K562 (cell line): ENCODE data around the gene FMN2. TPM values are rescaled to one million over a fixed set of nuclear protein-coding genes. Genes with fewer than 3 reads are reported as not detected.

ENCODE experiments used
- ATAC-seq: fragments of 200-7000 bp; cut with Tn5 transposase; 3 replicates; pipeline ENCODE4 v1.9.1; 2020; ENCODE audit warnings: moderate library complexity
- BruUV-seq: library from RNA; stranded (reverse); fragments of 400-500 nt; replicated peaks from 2 replicates; lab custom pipeline; 2021; lab: Mats Ljungman, UMichigan
- CTCF ChIA-PET: fragments of 300-600 bp; formaldehyde crosslinking; extraction: SDS; loops from one replicate; lab custom pipeline; 2021; ENCODE audit warnings: low intra/inter-chr PET ratio; lab: Yijun Ruan, JAX
- POLR2A ChIA-PET: fragments of 300-600, 350-650 bp; sonication (Branson Sonifier 250); formaldehyde crosslinking; extraction: SDS; loops from one replicate; lab custom pipeline; 2021; ENCODE audit warnings: antibody characterized with exemption, inconsistent platforms; lab: Yijun Ruan, JAX
- DNase-seq, 4 experiments: peaks; one replicate each; pipeline versions ENCODE4 v3.0.0 to v3.0.0-alpha.2; 2011 to 2018; ENCODE audit warnings: low spot score in 3 of 4, mixed read lengths in 3 of 4; ENCODE audit errors: extremely low read depth in 1 of 4
- FAIRE-seq: peaks from 2 replicates; lab custom pipeline; 2011; peaks lifted over from hg19 to GRCh38; lab: Jason Lieb, UNC
- H2AFZ ChIP-seq: 2 replicates; pipeline ENCODE4 v1.6.0; 2011; ENCODE audit warnings: low read depth, low read length, control low read depth, inconsistent platforms
- H3K27ac ChIP-seq: fragments of 200-600 bp; 3 replicates; pipeline ENCODE4 v1.8.0; 2011; ENCODE audit warnings: low read depth, mild to moderate bottlenecking, control low read depth, inconsistent platforms, low read length, moderate library complexity, mixed read lengths; ENCODE audit errors: extremely low read depth
- H3K27me3 ChIP-seq, 2 experiments: fragments of 300-600 bp in 1 of 2; 2 replicates in 1 of 2; 3 replicates in 1 of 2; pipeline versions ENCODE4 v1.6.0 to v1.8.0; 2011; ENCODE audit warnings: inconsistent platforms in 2 of 2, low read length in 2 of 2, mild to moderate bottlenecking in 1 of 2, mixed read lengths in 1 of 2, moderate library complexity in 1 of 2; ENCODE audit not compliant: control insufficient read depth in 2 of 2, insufficient read depth in 2 of 2
- H3K36me3 ChIP-seq: fragments of 300-600 bp; 3 replicates; pipeline ENCODE4 v1.8.0; 2011; ENCODE audit warnings: mild to moderate bottlenecking, low read length, inconsistent platforms; ENCODE audit not compliant: control insufficient read depth, insufficient read depth
- H3K4me1 ChIP-seq, 2 experiments: fragments of 200-600 bp in 1 of 2; replicated peaks in 1 of 2; 2 replicates in 1 of 2; 3 replicates in 1 of 2; pipeline versions ENCODE4 v1.5.1 to v1.8.0; 2011; ENCODE audit warnings: inconsistent platforms in 2 of 2, low read length in 2 of 2, mild to moderate bottlenecking in 1 of 2, mixed read lengths in 1 of 2, moderate library complexity in 1 of 2; ENCODE audit not compliant: control insufficient read depth in 2 of 2, insufficient read depth in 2 of 2
- H3K4me2 ChIP-seq: 2 replicates; pipeline ENCODE4 v1.6.1; 2011; ENCODE audit warnings: low read length, control low read depth, inconsistent platforms, mixed read lengths; ENCODE audit not compliant: insufficient read depth
- H3K4me3 ChIP-seq: fragments of 200-600 bp; sonication (generic), shearing (Covaris generic); 2 replicates; pipeline ENCODE4 v1.5.1; 2016; ENCODE audit warnings: control low read depth, inconsistent platforms
- H3K79me2 ChIP-seq: fragments of 200-600 bp; 3 replicates; pipeline ENCODE4 v1.8.0; 2011; ENCODE audit warnings: low read length, inconsistent platforms; ENCODE audit not compliant: control insufficient read depth, insufficient read depth
- H3K9ac ChIP-seq, 2 experiments: 2 replicates each; pipeline versions ENCODE4 v1.6.0 to v1.6.1; 2011; ENCODE audit warnings: low read depth in 2 of 2, low read length in 2 of 2, control low read depth in 1 of 2, inconsistent platforms in 1 of 2, mild to moderate bottlenecking in 1 of 2, mixed read lengths in 1 of 2; ENCODE audit not compliant: insufficient read depth in 1 of 2
- H3K9me1 ChIP-seq: one replicate; pipeline ENCODE4 v1.6.0; 2011; ENCODE audit warnings: inconsistent platforms, mild to moderate bottlenecking, low read length, moderate library complexity; ENCODE audit not compliant: control insufficient read depth, insufficient read depth
- H3K9me3 ChIP-seq: replicated peaks from 2 replicates; pipeline ENCODE4 v1.5.1; 2011; ENCODE audit warnings: low read depth, low read length, inconsistent platforms; ENCODE audit not compliant: control insufficient read depth, insufficient read depth
- H4K20me1 ChIP-seq: replicated peaks from 2 replicates; pipeline ENCODE4 v1.6.1; 2011; ENCODE audit warnings: low read length, inconsistent platforms, mixed read lengths; ENCODE audit not compliant: control insufficient read depth, insufficient read depth
- BCL6 ChIP-seq: fragments of 250-450 bp; sonication (Bioruptor Pico); IDR thresholded peaks from 2 replicates; pipeline ENCODE4 v1.4.0; 2020
- ESRRB ChIP-seq: fragments of 250-450 bp; sonication (Bioruptor Pico); IDR thresholded peaks from 2 replicates; pipeline ENCODE4 v1.5.0; 2020; ENCODE audit warnings: mild to moderate bottlenecking, moderate library complexity, borderline replicate concordance
- MTA2 ChIP-seq: fragments of 450-650 bp; IDR thresholded peaks from 2 replicates; pipeline ENCODE4 v1.6.1; 2016; ENCODE audit warnings: low read depth
- NFATC3 ChIP-seq: fragments of 450-650 bp; IDR thresholded peaks from 2 replicates; pipeline ENCODE4 v1.6.1; 2017; ENCODE audit warnings: mild to moderate bottlenecking
- NFE2L1 ChIP-seq: fragments of 450-650 bp; IDR thresholded peaks from 2 replicates; pipeline ENCODE4 v1.6.1; 2016; ENCODE audit warnings: missing genetic modification characterization, low read depth, mild to moderate bottlenecking, missing compliant biosample characterization, moderate library complexity, borderline replicate concordance
- PCBP2 ChIP-seq: fragments of 200-400 bp; formaldehyde crosslinking; IDR thresholded peaks from 2 replicates; pipeline ENCODE4 v1.6.1; 2018; ENCODE audit warnings: low read length, low read depth, mild to moderate bottlenecking, moderate library complexity; ENCODE audit not compliant: poor library complexity, severe bottlenecking
- POLR2H ChIP-seq: IDR thresholded peaks from 2 replicates; pipeline ENCODE4 v1.6.1; 2016; ENCODE audit warnings: missing genetic modification characterization, low read depth, mild to moderate bottlenecking, control low read depth, missing compliant biosample characterization, moderate library complexity
- RB1 ChIP-seq: fragments of 450-650 bp; IDR thresholded peaks from 2 replicates; pipeline ENCODE4 v1.6.1; 2017; ENCODE audit warnings: low read depth, mild to moderate bottlenecking
- RBM25 ChIP-seq: fragments of 200-400 bp; formaldehyde crosslinking; IDR thresholded peaks from 2 replicates; pipeline ENCODE4 v1.6.1; 2018; ENCODE audit warnings: low read length, low read depth, moderate library complexity; ENCODE audit not compliant: severe bottlenecking
- SOX6 ChIP-seq: fragments of 450-650 bp; IDR thresholded peaks from 2 replicates; pipeline ENCODE4 v1.6.1; 2014; ENCODE audit warnings: mild to moderate bottlenecking
- SPI1 ChIP-seq: IDR thresholded peaks from 2 replicates; pipeline ENCODE4 v1.6.1; 2011; ENCODE audit warnings: low read depth, low read length, control low read depth, borderline replicate concordance
- SREBF2 ChIP-seq: sonication (generic); formaldehyde crosslinking; IDR thresholded peaks from 2 replicates; pipeline ENCODE4 v1.4.0; 2020; ENCODE audit warnings: mild to moderate bottlenecking, missing genetic modification reagents
- TCF7 ChIP-seq: sonication (generic); IDR thresholded peaks from 2 replicates; pipeline ENCODE4 v1.6.1; 2016; ENCODE audit warnings: antibody characterized with exemption, borderline replicate concordance
- ZKSCAN8 ChIP-seq: fragments of 200-800 bp; sonication (Bioruptor generic); IDR thresholded peaks from 2 replicates; pipeline ENCODE4 v1.6.1; 2016; ENCODE audit warnings: missing genetic modification characterization, missing compliant biosample characterization
- ZNF134 ChIP-seq: fragments of 250-450 bp; sonication (Bioruptor Pico); conservative IDR thresholded peaks from 2 replicates; pipeline ENCODE4 v1.4.0; 2020
- ZNF282 ChIP-seq: sonication (generic); formaldehyde crosslinking; IDR thresholded peaks from 2 replicates; pipeline ENCODE4 v1.8.1; 2023; ENCODE audit warnings: missing genetic modification reagents
- ZNF431 ChIP-seq: sonication (generic); formaldehyde crosslinking; IDR thresholded peaks from 2 replicates; pipeline ENCODE4 v1.8.0; 2022; ENCODE audit warnings: mild to moderate bottlenecking, missing genetic modification reagents
- ZNF57 ChIP-seq: fragments of 450-650 bp; formaldehyde crosslinking; IDR thresholded peaks from 2 replicates; pipeline ENCODE4 v1.4.0; 2020; ENCODE audit warnings: mild to moderate bottlenecking, moderate library complexity
- ZNF586 ChIP-seq: fragments of 450-650 bp; formaldehyde crosslinking; conservative IDR thresholded peaks from 2 replicates; pipeline ENCODE4 v1.4.0; 2020; ENCODE audit warnings: mild to moderate bottlenecking, moderate library complexity
- WGBS: fragments of 100-300 bp; shearing (Covaris generic); methylation state at CpG from one replicate; pipeline ENCODE4 v1.1.6; 2016; ENCODE audit warnings: low coverage, mixed read lengths; ENCODE audit not compliant: insufficient coverage; ENCODE audit errors: missing lambda C conversion rate; 5-methylcytosine and 5-hydroxymethylcytosine counted together
- in situ Hi-C: fragments of 300-500 bp; cut with MboI; formaldehyde crosslinking; loops from 4 replicates; pipeline ENCODE4 v1.15.0; 2018; ENCODE audit warnings: inconsistent platforms, mixed read lengths
- intact Hi-C: fragments of 100-400 bp; cut with micrococcal nuclease; formaldehyde crosslinking; loops from 2 replicates; pipeline ENCODE4 v1.14.2; 2022
- polyA plus RNA-seq, 8 experiments: library from polyadenylated mRNA; depleted of rRNA in 4 of 8; stranded (reverse) in 5 of 8; unstranded in 3 of 8; fragments of >200 nt; fragmentation: Nextera tagmentation in 2 of 8; fragmentation: Illumina TruSeq in 1 of 8; extraction: Ambion mirVana in 2 of 8; extraction: Trizol in 1 of 8; gene quantifications; 2 replicates each; pipeline versions ENCODE4 v1.2.1 to v1.2.3, GENCODE V29; 2011 to 2014; ENCODE audit warnings: inconsistent platforms in 1 of 8, missing spikeins in 1 of 8
- total RNA-seq, 7 experiments: library from RNA; depleted of rRNA in 6 of 7; stranded (reverse); fragments of >200 nt in 6 of 7; fragmentation: Illumina TruSeq in 2 of 7; extraction: Trizol in 2 of 7; gene quantifications; 2 replicates each; pipeline versions ENCODE4 v1.2.1 to v1.2.3, GENCODE V29; 2011 to 2021; ENCODE audit warnings: low replicate concordance in 1 of 7
- TF ChIP-seq, protein P1 (sequence below): sonication (generic); formaldehyde crosslinking; IDR thresholded peaks from 2 replicates; pipeline ENCODE4 v1.8.0; 2022; ENCODE audit warnings: missing genetic modification reagents, mild to moderate bottlenecking, borderline replicate concordance

The FMN2 gene
- total and polyA plus RNA-seq, 9 of the 15 experiments (the other 6 are each of a cell fraction or from before 2014, with no cell fraction given), result 0.15 to 0.45 (median 0.16) TPM; not detected in 3

GRCh38 chr1:240404286-240404685, 312.6 kb downstream of the FMN2 start:
- no peaks in the 10 kb centered on the region for H3K9me1 ChIP-seq
- TF ChIP-seq, protein P1, sequence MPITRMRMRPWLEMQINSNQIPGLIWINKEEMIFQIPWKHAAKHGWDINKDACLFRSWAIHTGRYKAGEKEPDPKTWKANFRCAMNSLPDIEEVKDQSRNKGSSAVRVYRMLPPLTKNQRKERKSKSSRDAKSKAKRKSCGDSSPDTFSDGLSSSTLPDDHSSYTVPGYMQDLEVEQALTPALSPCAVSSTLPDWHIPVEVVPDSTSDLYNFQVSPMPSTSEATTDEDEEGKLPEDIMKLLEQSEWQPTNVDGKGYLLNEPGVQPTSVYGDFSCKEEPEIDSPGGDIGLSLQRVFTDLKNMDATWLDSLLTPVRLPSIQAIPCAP (CRISPR knock-in tag), result no peak
- TF ChIP-seq SOX6 (no peak), NFATC3 (no peak)
- no peaks in the 10 kb centered on the region for H3K36me3 ChIP-seq
- intact Hi-C loops, result no loop called here
- FAIRE-seq (no peak), ATAC-seq (no peak), DNase-seq (no peak)
- no peaks in the 10 kb centered on the region for H3K9me3 ChIP-seq
- H3K9ac ChIP-seq, result no peak overlapping the region
- no peaks in the 10 kb centered on the region for H3K27me3 ChIP-seq
- ChIA-PET POLR2A (no interaction called here), CTCF (no interaction called here)
- BruUV-seq, result no TSS peak
- H4K20me1 ChIP-seq, result no peaks in the 10 kb centered on the region
- WGBS, result 0% methylated on average over 4 of the region's 4 CpGs
- no peak overlapping the region for H3K4me2 ChIP-seq
- H3K4me1 ChIP-seq, result no peaks in the 10 kb centered on the region
- in situ Hi-C loops, result no loop called here
- no peaks in the 10 kb centered on the region for H3K79me2 ChIP-seq
- no peak overlapping the region for H2AFZ ChIP-seq
- no peak overlapping the region for H3K27ac ChIP-seq
- H3K4me3 ChIP-seq, result no peak overlapping the region

DNA sequence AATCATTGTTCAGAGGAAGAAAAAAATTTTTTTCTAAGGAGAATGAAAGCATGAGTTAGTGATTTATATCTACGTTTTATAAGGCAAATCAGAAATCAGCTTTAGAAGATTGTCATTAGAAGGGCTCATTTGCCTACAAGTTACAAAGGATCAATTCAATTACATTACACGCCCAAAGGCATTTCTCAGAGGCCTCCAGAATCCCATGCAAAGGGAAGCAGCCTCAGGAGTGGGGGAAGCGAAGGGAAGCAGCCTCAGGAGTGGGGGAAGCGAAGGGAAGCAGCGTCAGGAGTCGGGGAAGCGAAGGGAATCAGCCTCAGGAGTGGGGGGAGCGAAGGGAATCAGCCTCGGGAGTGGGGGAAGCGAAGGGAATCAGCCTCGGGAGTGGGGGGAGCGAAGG, 314.1 kb downstream of the FMN2 start:
- CTCF ChIA-PET, result no interaction called here
- Histone ChIP-seq H3K79me2 (no peaks in the 10 kb centered on the region), H3K4me2 (no peak overlapping the region), H4K20me1 (no peaks in the 10 kb centered on the region), H3K27ac (no peak overlapping the region), H3K9me1 (no peaks in the 10 kb centered on the region), H3K4me3 (no peak overlapping the region), H3K27me3 (no peaks in the 10 kb centered on the region), H3K4me1 (no peaks in the 10 kb centered on the region), H3K9me3 (no peaks in the 10 kb centered on the region), H2AFZ (no peak overlapping the region), H3K9ac (no peak overlapping the region), H3K36me3 (no peaks in the 10 kb centered on the region)
- FAIRE-seq (no peak), ATAC-seq (no peak), DNase-seq (no peak)
- in situ Hi-C loops (no loop called here), intact Hi-C loops (no loop called here)
- BruUV-seq, result no TSS peak
- WGBS, result 7% methylated on average over 6 of the region's 12 CpGs
- no peak for TF ChIP-seq ZNF57 (CRISPR knock-in tag)
- TF ChIP-seq SPI1, result no peak
- no peak for TF ChIP-seq ZNF586 (CRISPR knock-in tag)
- TF ChIP-seq MTA2, result no peak
- no peak for TF ChIP-seq RBM25
- no peak for TF ChIP-seq POLR2H
- no peak for TF ChIP-seq SREBF2
- TF ChIP-seq BCL6 (CRISPR knock-in tag), result no peak
- no peak for TF ChIP-seq TCF7
- TF ChIP-seq ZNF431 (CRISPR knock-in tag), result no peak
- TF ChIP-seq PCBP2, result no peak
- TF ChIP-seq ZNF282 (CRISPR knock-in tag), result no peak
- no peak for TF ChIP-seq RB1
- TF ChIP-seq ZNF134, result no peak
- no peak for TF ChIP-seq NFE2L1 (tag)
- TF ChIP-seq ESRRB (CRISPR knock-in tag), result no peak
- TF ChIP-seq ZKSCAN8 (CRISPR knock-in tag), result no peak
- no peak for TF ChIP-seq NFATC3
- POLR2A ChIA-PET, result no interaction called here
